Left lobe of liver (tissue), 2 donors: ENCODE data around the gene MEOX1. TPM values are rescaled to one million over a fixed set of nuclear protein-coding genes. Genes with fewer than 3 reads are reported as not detected.

Experiments
- ATAC-seq: fragments of 200-7000 bp; cut with Tn5 transposase; one replicate; pipeline ENCODE4 v1.9.1; 2020; ENCODE audit warnings: mild to moderate bottlenecking, moderate library complexity
- DNase-seq: peaks from one replicate; pipeline ENCODE4 v3.0.0-alpha.2; 2020; ENCODE audit warnings: low spot score
- total RNA-seq: library from RNA; stranded (reverse); gene quantifications from one replicate; pipeline ENCODE4 v1.2.1, GENCODE V29; 2021
- donor health status: DM: no; HTN: no; CAD: no; lungs with moderate emphysema.
- donor health status: DM: no; HTN: yes; CAD: no.

Gene MEOX1
- total RNA-seq, 1 donor from 2014 or later = not detected

GRCh38 chr17:43659823-43660617 lies 1.7 kb downstream of the MEOX1 start:
- ATAC-seq (no peak), DNase-seq (no peak)

DNA sequence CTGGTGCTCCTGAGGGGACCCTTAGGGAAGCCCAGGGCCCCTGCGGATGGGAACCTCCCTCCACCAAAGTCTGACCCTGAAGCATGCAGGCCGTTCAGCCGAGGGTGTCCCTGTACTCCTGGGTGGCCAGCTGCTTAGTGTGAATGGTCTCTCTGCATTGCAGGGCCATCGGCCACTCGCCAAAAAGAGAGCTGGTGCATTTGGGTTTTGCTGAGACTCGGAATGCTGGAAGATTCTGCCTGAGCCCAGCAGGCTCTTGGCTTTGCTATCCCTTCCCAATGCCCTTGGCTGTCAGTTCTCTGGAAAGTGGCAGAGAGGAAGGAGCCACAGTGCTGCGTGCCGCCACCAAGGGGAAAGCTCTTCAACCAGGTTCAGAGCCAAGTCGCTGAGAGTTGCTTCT lies 2.8 kb downstream of the MEOX1 start:
- DNase-seq (no peak), ATAC-seq (no peak)

DNA sequence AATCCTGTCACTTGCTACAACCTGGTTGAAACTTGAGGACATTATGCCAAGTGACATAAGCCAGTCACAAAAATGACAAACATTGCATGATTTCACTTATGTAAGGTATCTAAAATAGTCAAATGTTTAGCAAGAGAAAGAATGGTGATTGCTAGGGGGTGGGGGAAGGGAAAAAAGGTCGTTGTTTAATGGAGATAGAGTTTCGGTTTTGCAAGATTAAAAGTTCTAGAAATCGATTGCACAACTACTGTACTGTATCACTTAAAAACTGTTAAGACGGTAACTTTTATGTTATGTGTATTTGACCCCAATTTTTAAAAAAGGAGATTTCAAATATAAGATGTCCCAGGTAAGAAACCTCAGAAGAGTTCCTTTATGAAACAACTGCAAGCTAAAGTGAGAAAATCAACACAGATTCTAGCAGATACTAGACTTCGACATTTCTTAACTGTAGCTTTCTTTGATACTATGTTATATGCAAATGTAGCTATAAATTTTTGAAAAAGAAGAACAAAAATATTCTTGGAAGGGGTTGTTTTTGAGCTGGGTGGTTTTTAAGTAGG lies 5.9 kb downstream of the MEOX1 start:
- no peak for DNase-seq
- peak; percentile 35 for ATAC-seq

- ATAC-seq = no peak
- no peak for DNase-seq
Measured at GRCh38 chr17:43652124-43652480, 9.6 kb downstream of the MEOX1 start.

DNA sequence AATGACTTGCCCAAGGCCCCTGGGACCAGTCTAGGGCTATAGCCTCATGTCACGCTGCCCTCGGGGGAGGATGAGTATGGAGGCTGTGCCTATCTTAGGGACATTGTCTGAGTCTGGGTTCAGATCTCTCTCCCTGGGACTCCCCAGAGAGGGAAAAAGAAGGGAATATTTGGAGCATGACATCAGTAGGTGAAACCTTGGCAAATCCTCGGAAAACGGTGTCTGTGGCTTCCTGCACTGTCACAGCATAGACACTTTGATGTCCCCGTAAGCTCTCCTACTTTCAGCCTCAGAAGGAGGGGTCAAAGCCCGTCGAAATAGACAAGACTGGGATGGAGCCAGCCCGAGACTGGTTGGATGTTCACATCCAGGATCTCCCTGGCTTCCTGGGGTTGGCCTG lies 11.3 kb downstream of the MEOX1 start:
- DNase-seq = no peak
- ATAC-seq = no peak

DNA sequence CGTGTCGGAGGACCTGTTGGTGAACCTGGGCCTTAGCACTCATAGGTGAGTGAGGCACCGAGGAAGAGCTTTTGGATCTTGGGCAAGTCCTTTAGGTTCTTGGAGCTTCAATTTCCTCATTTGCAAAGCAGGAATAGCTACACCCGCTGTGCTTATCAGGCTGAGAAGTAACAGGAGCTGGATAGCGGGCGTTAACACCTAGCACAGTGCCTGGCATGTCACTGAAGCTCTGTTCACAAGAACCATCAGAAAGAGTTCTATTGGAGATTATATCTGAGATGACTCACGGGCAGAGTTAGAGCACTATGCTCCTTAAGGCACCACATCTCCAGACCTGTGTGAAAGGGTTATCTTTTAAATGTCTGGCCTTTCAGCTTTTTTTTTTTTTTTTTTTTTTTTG lies 12.8 kb downstream of the MEOX1 start:
- no peak for DNase-seq
- ATAC-seq = no peak

DNA sequence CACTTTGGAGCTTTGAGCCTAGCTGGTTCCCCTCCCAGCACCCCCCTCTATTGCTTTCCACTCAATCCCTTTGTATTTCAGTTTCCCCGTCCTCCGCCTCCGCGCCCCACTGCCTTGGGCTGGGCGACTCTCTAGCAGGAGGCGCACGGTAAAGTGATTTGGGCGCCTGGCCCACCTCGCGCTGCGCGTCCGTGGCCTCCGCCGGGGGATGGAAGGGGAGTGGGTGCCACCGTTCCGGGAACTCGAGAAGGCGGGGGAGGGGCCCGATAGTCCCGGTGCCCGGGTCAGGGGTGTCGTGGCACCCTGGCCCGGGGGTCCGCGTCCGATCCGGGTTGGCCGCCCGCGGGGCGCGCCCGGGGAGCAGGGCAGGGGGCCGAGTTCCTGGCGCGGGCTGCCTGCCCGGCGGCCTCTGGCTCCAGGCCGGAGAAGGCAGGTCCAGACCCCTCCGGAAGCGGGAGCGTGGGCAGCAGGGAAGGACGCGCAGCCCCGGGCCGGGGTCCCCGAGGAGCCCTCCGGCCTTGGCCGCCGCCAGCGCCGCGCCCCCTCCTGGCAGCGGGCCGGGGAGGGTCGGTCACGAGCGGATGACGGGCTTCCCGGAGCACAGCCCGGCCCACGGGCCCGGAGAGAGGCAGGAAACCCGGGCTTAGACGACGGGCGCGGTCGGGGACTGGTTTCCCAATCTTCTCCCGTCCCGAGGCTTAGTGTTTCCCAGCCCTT lies 15.8 kb downstream of the MEOX1 start:
- ATAC-seq = peak; percentile 75

GRCh38 chr17:43645450-43645764 lies 16.3 kb downstream of the MEOX1 start:
- DNase-seq (no peak), ATAC-seq (no peak)

More for the DNA sequence above, 15.8 kb downstream of the MEOX1 start:
- peak; percentile 50 for DNase-seq

- ATAC-seq (no peak), DNase-seq (no peak)
Measured at GRCh38 chr17:43644081-43644480, 17.6 kb downstream of the MEOX1 start.

DNA sequence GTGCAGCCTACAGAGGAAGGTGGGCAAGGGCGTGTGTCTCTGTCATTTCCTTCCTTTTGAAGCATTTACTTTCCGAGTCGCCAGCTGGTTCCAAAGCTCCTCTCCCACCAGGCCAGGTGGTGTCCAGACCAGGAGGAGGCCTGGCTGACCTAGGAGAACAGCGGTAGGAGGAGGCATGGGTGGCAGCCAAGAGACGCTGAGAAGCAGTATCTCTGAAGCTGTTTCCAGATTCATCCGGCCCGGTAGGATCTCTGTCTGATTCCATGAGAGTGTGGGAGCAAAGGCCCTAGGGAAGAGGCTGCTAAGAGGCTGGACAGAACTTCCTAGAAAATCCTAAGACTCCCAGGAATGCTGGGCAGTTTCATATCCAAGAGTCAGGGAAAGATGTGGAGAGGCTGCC lies 20.3 kb downstream of the MEOX1 start:
- ATAC-seq = no peak
- DNase-seq = no peak

DNA sequence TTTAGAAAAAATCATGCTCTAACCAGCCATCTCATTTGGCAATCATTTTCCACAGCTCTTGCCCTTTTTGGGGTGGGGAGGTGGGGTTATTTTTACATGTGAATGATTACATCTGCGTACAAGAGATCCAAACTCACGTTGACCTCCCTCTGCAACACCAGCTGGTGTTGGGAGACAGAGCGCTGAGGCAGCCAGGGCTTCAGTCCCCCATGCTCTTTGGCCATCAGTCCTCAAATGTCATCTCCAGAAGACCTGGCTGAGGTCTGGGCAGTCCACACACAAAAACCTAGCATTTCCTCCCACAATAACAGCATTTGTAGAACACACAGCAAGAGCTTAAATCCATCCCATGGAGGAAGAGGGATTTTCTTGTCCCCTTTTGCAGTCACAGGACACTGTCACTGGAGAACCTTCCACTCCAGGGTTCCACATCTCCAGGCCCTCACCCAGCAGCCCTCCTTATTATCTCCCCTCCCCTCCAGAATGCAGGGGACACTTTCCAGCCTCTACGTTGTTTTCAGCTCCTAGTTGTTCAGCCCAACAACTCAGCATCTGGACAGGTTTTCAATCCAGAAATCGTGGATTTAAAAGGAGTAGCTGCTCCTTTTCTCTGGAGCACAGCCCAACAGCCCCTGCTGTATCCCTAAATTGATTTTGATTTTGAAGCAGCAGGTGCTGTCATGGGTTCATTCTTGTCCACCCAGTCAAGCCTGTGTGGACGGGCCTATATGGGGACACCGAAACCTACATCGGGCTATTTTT lies 21.1 kb downstream of the MEOX1 start:
- ATAC-seq (peak; percentile 34), DNase-seq (no peak)

- DNase-seq (no peak), ATAC-seq (no peak)
Measured at GRCh38 chr17:43637563-43638323, 24.0 kb downstream of the MEOX1 start.

DNA sequence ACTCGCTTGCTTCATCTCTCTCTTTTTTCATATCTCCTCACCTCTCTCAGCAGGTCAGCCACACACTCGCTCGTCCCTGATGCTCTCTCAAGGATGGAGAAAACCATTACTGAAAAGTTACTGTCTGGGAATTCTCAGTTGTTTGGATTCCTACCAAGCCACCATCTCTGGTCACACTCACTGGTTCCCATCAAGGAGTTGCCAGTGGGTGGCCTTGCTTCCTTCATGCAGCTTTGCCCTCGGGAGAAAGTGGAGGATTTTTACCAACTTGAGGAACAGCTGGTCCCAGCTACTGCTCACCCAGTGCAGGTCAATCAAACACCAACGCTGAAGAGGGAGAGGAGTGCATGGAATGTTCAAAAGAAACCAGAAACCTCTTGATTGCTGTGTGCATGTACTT lies 25.3 kb downstream of the MEOX1 start:
- DNase-seq (no peak), ATAC-seq (no peak)

GRCh38 chr17:43634591-43635125 lies 27.1 kb downstream of the MEOX1 start:
- ATAC-seq (peak; percentile 63), DNase-seq (peak; percentile 57)

DNA sequence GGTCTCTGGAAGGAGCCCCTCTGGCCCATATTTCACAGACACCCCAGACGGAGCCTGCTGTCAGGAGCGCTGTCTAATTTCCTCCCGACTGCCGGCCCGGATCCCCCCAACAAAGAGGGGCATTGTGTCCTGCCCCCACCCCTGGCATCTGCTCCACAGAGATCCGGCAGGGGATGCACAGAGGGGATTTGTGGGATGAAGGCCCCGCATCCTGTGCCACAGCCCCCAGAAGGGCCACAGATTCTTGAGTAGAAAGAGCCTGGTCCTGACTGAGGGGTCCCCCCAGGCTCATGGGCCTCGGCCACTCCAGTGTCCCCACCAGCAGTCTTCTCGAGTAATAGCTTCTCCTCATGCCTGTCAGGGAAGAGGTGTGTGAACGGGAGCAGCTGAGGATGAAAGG lies 29.5 kb downstream of the MEOX1 start:
- DNase-seq (no peak), ATAC-seq (no peak)

DNA sequence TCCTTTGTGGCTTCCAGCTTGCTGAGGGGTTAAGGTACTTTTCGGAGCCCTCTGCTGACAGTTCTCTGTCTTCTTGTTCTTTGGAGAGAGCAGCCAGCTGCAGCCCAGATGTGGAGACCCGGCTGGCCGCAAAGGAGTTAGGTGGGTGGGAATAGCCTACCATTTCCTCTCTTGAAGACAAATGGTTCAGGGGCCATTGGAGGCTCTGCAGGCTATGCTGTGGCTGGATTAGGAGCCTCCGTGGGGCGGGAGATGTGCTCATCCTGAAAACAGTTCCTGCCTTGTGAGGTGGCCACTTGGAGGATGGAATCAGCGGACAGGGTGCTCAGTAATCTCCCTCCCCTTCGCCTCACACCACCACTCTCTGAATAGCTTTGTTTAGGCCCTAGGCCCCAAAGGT lies 30.3 kb downstream of the MEOX1 start:
- no peak for ATAC-seq

GRCh38 chr17:43628089-43628650 lies 33.6 kb downstream of the MEOX1 start:
- ATAC-seq (peak; percentile 92), DNase-seq (peak; percentile 72)

More for the DNA sequence above, 30.3 kb downstream of the MEOX1 start:
- no peak for DNase-seq

DNA sequence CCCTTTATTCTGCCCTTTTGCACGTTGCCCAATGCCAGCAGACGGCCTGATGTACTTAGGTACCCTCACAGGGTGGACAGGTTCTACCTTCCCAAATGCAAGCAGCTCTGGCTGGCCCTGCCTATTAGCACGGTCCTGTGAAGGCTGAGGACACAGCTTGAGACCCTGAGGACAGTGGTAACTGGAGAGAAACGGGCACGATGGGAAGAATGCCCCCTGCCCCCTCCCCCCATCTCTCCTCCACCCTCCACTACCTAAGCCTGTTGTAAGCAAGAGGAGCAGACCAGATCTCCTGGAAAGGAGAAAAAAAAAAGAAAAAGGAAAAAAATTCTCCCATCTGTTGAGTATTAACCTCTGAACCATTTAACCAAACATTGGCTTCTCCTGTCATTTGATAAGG lies 34.1 kb downstream of the MEOX1 start:
- no peak for DNase-seq
- ATAC-seq = peak; percentile 51

DNA sequence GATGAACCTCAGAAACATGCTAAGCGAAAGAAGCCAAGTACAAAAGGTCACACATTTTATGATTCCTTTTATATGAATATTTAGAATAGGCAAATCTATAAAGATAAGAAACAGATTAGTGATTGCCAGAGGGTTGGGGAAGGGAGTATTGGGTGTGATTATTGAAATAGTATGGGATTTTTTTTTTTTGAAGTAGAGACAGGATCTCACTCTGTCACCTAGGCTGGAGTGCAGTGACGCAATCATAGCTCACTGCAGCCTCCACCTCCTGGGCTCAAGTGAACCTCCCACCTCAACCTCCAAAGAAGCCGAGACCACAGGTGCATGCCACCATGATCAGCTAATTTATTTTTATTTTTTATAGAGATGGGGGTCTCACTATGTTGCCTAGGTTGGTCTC lies 35.7 kb downstream of the MEOX1 start:
- ATAC-seq (no peak), DNase-seq (no peak)

DNA sequence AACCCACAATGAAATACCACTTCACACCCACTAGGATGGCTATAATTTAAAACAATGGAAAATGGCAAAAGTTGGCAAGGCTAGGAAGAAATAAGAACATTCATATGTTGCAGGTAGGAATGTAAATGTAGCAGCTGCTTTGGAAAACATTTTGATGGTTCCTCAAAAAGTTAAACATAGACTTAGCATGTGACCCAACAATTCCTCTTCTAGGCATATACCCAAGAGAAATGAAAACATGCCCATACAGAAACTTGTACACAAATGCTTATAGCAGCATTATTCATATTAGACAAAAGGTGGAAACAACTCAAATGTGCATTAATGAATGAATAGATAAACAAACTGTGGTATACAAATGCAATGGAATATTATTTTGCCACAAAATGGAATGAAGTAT lies 36.1 kb downstream of the MEOX1 start:
- DNase-seq = no peak
- no peak for ATAC-seq
